ENCODE results near the gene DYNC1I1. TPM values are rescaled to one million over a fixed set of nuclear protein-coding genes. Genes with fewer than 3 reads are reported as not detected.

The DYNC1I1 gene
- polyA plus RNA-seq, 1 donor from 2014 or later, result not detected

GRCh38 chr7:96052289-96052688 is 279.9 kb downstream of the DYNC1I1 start:
- Mint-ChIP-seq H3K27me3 (no peaks in the 10 kb centered on the region), H3K27ac (no peak overlapping the region)

GRCh38 chr7:96052860-96053470 is 280.6 kb downstream of the DYNC1I1 start:
- H3K27me3 Mint-ChIP-seq, result no peaks in the 10 kb centered on the region
- no peaks in the 10 kb centered on the region for H3K36me3 Mint-ChIP-seq
- no peaks in the 10 kb centered on the region for H3K4me1 Mint-ChIP-seq
- H3K27ac Mint-ChIP-seq, result no peak overlapping the region
- no peaks in the 10 kb centered on the region for H3K9me3 Mint-ChIP-seq
- H3K4me3 Mint-ChIP-seq, result no peak overlapping the region

More at GRCh38 chr7:96052289-96052688, 279.9 kb downstream of the DYNC1I1 start:
- Mint-ChIP-seq H3K4me3 (no peak overlapping the region), H3K36me3 (no peaks in the 10 kb centered on the region), H3K9me3 (no peaks in the 10 kb centered on the region), H3K4me1 (no peaks in the 10 kb centered on the region)

GRCh38 chr7:96055717-96056116 is 283.4 kb downstream of the DYNC1I1 start:
- Mint-ChIP-seq H3K4me3 (no peak overlapping the region), H3K36me3 (no peaks in the 10 kb centered on the region), H3K4me1 (no peaks in the 10 kb centered on the region), H3K9me3 (no peaks in the 10 kb centered on the region), H3K27ac (no peak overlapping the region), H3K27me3 (peaks cover 5% of the 10 kb centered on the region)

GRCh38 chr7:96059075-96059474 is 286.7 kb downstream of the DYNC1I1 start:
- Mint-ChIP-seq H3K9me3 (no peaks in the 10 kb centered on the region), H3K4me1 (no peaks in the 10 kb centered on the region), H3K36me3 (no peaks in the 10 kb centered on the region), H3K4me3 (no peak overlapping the region), H3K27ac (no peak overlapping the region), H3K27me3 (peaks cover 5% of the 10 kb centered on the region)

- Mint-ChIP-seq H3K4me3 (no peak overlapping the region), H3K4me1 (no peaks in the 10 kb centered on the region), H3K27me3 (peaks cover 5% of the 10 kb centered on the region), H3K27ac (no peak overlapping the region), H3K9me3 (no peaks in the 10 kb centered on the region), H3K36me3 (no peaks in the 10 kb centered on the region)
These were observed 288.7 kb downstream of the DYNC1I1 start for GRCh38 chr7:96061009-96061408.

- Mint-ChIP-seq H3K27me3 (peaks cover 5% of the 10 kb centered on the region), H3K36me3 (no peaks in the 10 kb centered on the region), H3K9me3 (no peaks in the 10 kb centered on the region), H3K4me1 (no peaks in the 10 kb centered on the region), H3K4me3 (no peak overlapping the region), H3K27ac (no peak overlapping the region)
These were observed 289.5 kb downstream of the DYNC1I1 start for GRCh38 chr7:96061844-96062243.

- H3K27ac Mint-ChIP-seq, result no peak overlapping the region
- peaks cover 3% of the 10 kb centered on the region for H3K27me3 Mint-ChIP-seq
- no peaks in the 10 kb centered on the region for H3K9me3 Mint-ChIP-seq
- no peak overlapping the region for H3K4me3 Mint-ChIP-seq
- no peaks in the 10 kb centered on the region for H3K36me3 Mint-ChIP-seq
- H3K4me1 Mint-ChIP-seq, result no peaks in the 10 kb centered on the region
These were observed 295.0 kb downstream of the DYNC1I1 start for GRCh38 chr7:96067321-96067720.

- peaks cover 3% of the 10 kb centered on the region for H3K27me3 Mint-ChIP-seq
- no peaks in the 10 kb centered on the region for H3K4me1 Mint-ChIP-seq
- H3K36me3 Mint-ChIP-seq, result no peaks in the 10 kb centered on the region
- no peaks in the 10 kb centered on the region for H3K9me3 Mint-ChIP-seq
- no peak overlapping the region for H3K27ac Mint-ChIP-seq
- no peak overlapping the region for H3K4me3 Mint-ChIP-seq
These were observed 297.0 kb downstream of the DYNC1I1 start for GRCh38 chr7:96069401-96069800.

- H3K4me1 Mint-ChIP-seq, result peaks cover 0 to 10% (median 5%) of the 10 kb centered on the region in 3 donors
- peaks cover 17% of the 10 kb centered on the region for H3K27me3 Mint-ChIP-seq
These were observed 302.5 kb downstream of the DYNC1I1 start for GRCh38 chr7:96074871-96075270.

GRCh38 chr7:96075510-96076349 is 303.4 kb downstream of the DYNC1I1 start:
- Mint-ChIP-seq H3K36me3 (no peaks in the 10 kb centered on the region), H3K4me3 (peak overlapping the region; percentile 74 to 94 (median 88)), H3K4me1 (peaks cover 0 to 10% (median 5%) of the 10 kb centered on the region in 3 donors), H3K27me3 (peaks cover 17% of the 10 kb centered on the region), H3K27ac (peak overlapping the region in 1 of 3 donors; percentile 2), H3K9me3 (no peaks in the 10 kb centered on the region)

More at GRCh38 chr7:96074871-96075270, 302.5 kb downstream of the DYNC1I1 start:
- H3K4me3 Mint-ChIP-seq, result no peak overlapping the region
- no peaks in the 10 kb centered on the region for H3K36me3 Mint-ChIP-seq
- H3K9me3 Mint-ChIP-seq, result no peaks in the 10 kb centered on the region
- no peak overlapping the region for H3K27ac Mint-ChIP-seq

GRCh38 chr7:96076350-96076707 is 304.0 kb downstream of the DYNC1I1 start:
- no peak overlapping the region for H3K27ac Mint-ChIP-seq
- peaks cover 0 to 10% (median 5%) of the 10 kb centered on the region in 3 donors for H3K4me1 Mint-ChIP-seq
- peak overlapping the region; percentile 74 to 94 (median 88) for H3K4me3 Mint-ChIP-seq
- no peaks in the 10 kb centered on the region for H3K9me3 Mint-ChIP-seq
- H3K36me3 Mint-ChIP-seq, result no peaks in the 10 kb centered on the region
- peaks cover 17% of the 10 kb centered on the region for H3K27me3 Mint-ChIP-seq

GRCh38 chr7:96080027-96080426 is 307.7 kb downstream of the DYNC1I1 start:
- H3K27ac Mint-ChIP-seq, result no peak overlapping the region
- H3K4me1 Mint-ChIP-seq, result peaks cover 0 to 10% (median 5%) of the 10 kb centered on the region in 3 donors
- no peaks in the 10 kb centered on the region for H3K36me3 Mint-ChIP-seq
- H3K9me3 Mint-ChIP-seq, result no peaks in the 10 kb centered on the region
- no peak overlapping the region for H3K4me3 Mint-ChIP-seq
- H3K27me3 Mint-ChIP-seq, result peaks cover 12% of the 10 kb centered on the region

GRCh38 chr7:96084881-96085553 is 312.7 kb downstream of the DYNC1I1 start:
- H3K9me3 Mint-ChIP-seq, result no peaks in the 10 kb centered on the region
- no peaks in the 10 kb centered on the region for H3K4me1 Mint-ChIP-seq
- no peak overlapping the region for H3K27ac Mint-ChIP-seq
- H3K36me3 Mint-ChIP-seq, result no peaks in the 10 kb centered on the region
- no peak overlapping the region for H3K4me3 Mint-ChIP-seq
- no peaks in the 10 kb centered on the region for H3K27me3 Mint-ChIP-seq

GRCh38 chr7:96085953-96086352 is 313.6 kb downstream of the DYNC1I1 start:
- Mint-ChIP-seq H3K9me3 (no peaks in the 10 kb centered on the region), H3K27ac (no peak overlapping the region), H3K27me3 (no peaks in the 10 kb centered on the region), H3K4me3 (no peak overlapping the region), H3K36me3 (no peaks in the 10 kb centered on the region), H3K4me1 (no peaks in the 10 kb centered on the region)

GRCh38 chr7:96088579-96088978 is 316.2 kb downstream of the DYNC1I1 start:
- no peaks in the 10 kb centered on the region for H3K4me1 Mint-ChIP-seq

More at GRCh38 chr7:96088579-96088978, 316.2 kb downstream of the DYNC1I1 start:
- no peak overlapping the region for H3K27ac Mint-ChIP-seq
- no peaks in the 10 kb centered on the region for H3K36me3 Mint-ChIP-seq
- peaks cover 6% of the 10 kb centered on the region for H3K27me3 Mint-ChIP-seq
- no peaks in the 10 kb centered on the region for H3K9me3 Mint-ChIP-seq
- H3K4me3 Mint-ChIP-seq, result no peak overlapping the region

Data from IgD-negative memory B cell (primary cell).